Ascending aorta (tissue), 2 donors: ENCODE data around the gene ELFN1. TPM values are rescaled to one million over a fixed set of nuclear protein-coding genes. Genes with fewer than 3 reads are reported as not detected.

Experiments
- DNase-seq, 2 donors: peaks; one replicate each; pipeline ENCODE4 v3.0.0-alpha.2; 2019; ENCODE audit warnings: low spot score in 2 of 2
- H3K27ac ChIP-seq, 2 donors: fragments of 200-600 bp; sonication (generic); one replicate each; pipeline ENCODE4 v1.5.1; 2016 to 2017; ENCODE audit warnings: mild to moderate bottlenecking in 1 of 2
- H3K27me3 ChIP-seq: fragments of 200-600 bp; sonication (generic); one replicate; pipeline ENCODE4 v1.5.1; 2017
- H3K36me3 ChIP-seq, 2 donors: fragments of 200-600 bp; sonication (generic); one replicate each; pipeline ENCODE4 v1.5.1; 2016
- H3K4me1 ChIP-seq, 2 donors: fragments of 200-600 bp; sonication (generic); one replicate each; pipeline ENCODE4 v1.5.1; 2016 to 2017; ENCODE audit warnings: mild to moderate bottlenecking in 1 of 2
- H3K4me3 ChIP-seq, 2 donors: fragments of 200-600 bp; sonication (generic); one replicate each; pipeline ENCODE4 v1.5.1; 2016 to 2017; ENCODE audit warnings: mild to moderate bottlenecking in 1 of 2
- H3K9me3 ChIP-seq, 2 donors: fragments of 200-600 bp; sonication (generic); one replicate each; pipeline ENCODE4 v1.5.1; 2016
- CTCF ChIP-seq, 3 experiments: fragments of 200-600 bp in 2 of 3; fragments of 450-650 bp in 1 of 3; sonication (generic) in 2 of 3; IDR thresholded peaks; one replicate each; pipeline ENCODE4 v1.5.1; 2016 to 2019; ENCODE audit warnings: antibody characterized with exemption in 3 of 3, mild to moderate bottlenecking in 1 of 3, moderate library complexity in 1 of 3
- intact Hi-C: fragments of 100-400 bp; cut with DNase I; formaldehyde crosslinking; loops from one replicate; pipeline ENCODE4 v1.15.1; 2023
- total RNA-seq: library from RNA; depleted of rRNA; stranded (reverse); fragments of >200 nt; gene quantifications from one replicate; pipeline ENCODE4 v1.1.0, GENCODE V29; 2016

ELFN1 gene
- total RNA-seq, 1 donor from 2014 or later = 7.3 TPM

GRCh38 chr7:1624999-1625927, 44.8 kb upstream of the ELFN1 start:
- no peaks in the 10 kb centered on the region for H3K27me3 ChIP-seq
- intact Hi-C loops = no loop called here
- no peak for TF ChIP-seq CTCF (IDR thresholded peaks at IDR 0.05)
- peaks cover 0 to 5% of the 10 kb centered on the region in 2 donors for H3K9me3 ChIP-seq
- no peaks in the 10 kb centered on the region for H3K4me1 ChIP-seq
- H3K4me3 ChIP-seq = no peak overlapping the region
- no peaks in the 10 kb centered on the region for H3K36me3 ChIP-seq
- no peak overlapping the region for H3K27ac ChIP-seq
- DNase-seq = no peak

GRCh38 chr7:1626769-1627168, 43.3 kb upstream of the ELFN1 start:
- no peak for TF ChIP-seq CTCF (IDR thresholded peaks at IDR 0.05)
- Histone ChIP-seq H3K27me3 (no peaks in the 10 kb centered on the region), H3K4me1 (no peaks in the 10 kb centered on the region), H3K9me3 (peaks cover 0 to 5% of the 10 kb centered on the region in 2 donors), H3K36me3 (no peaks in the 10 kb centered on the region), H3K27ac (no peak overlapping the region), H3K4me3 (no peak overlapping the region)
- intact Hi-C loops = no loop called here
- no peak for DNase-seq

- Histone ChIP-seq H3K9me3 (peaks cover 5 to 14% of the 10 kb centered on the region in 2 donors), H3K36me3 (no peaks in the 10 kb centered on the region), H3K4me1 (no peaks in the 10 kb centered on the region), H3K27me3 (no peaks in the 10 kb centered on the region), H3K4me3 (no peak overlapping the region), H3K27ac (no peak overlapping the region)
- intact Hi-C loops = no loop called here
- no peak for DNase-seq
- no peak for TF ChIP-seq CTCF (IDR thresholded peaks at IDR 0.05)
Observed at GRCh38 chr7:1630700-1631336, 39.3 kb upstream of the ELFN1 start.

- Histone ChIP-seq H3K27me3 (no peaks in the 10 kb centered on the region), H3K9me3 (peaks cover 5 to 15% of the 10 kb centered on the region in 2 donors), H3K27ac (no peak overlapping the region), H3K4me3 (no peak overlapping the region), H3K4me1 (no peaks in the 10 kb centered on the region), H3K36me3 (no peaks in the 10 kb centered on the region)
- DNase-seq = no peak
- no peak for TF ChIP-seq CTCF (IDR thresholded peaks at IDR 0.05)
- intact Hi-C loops = no loop called here
Observed at GRCh38 chr7:1631678-1632077, 38.4 kb upstream of the ELFN1 start.

- intact Hi-C loops = no loop called here
- Histone ChIP-seq H3K27ac (no peak overlapping the region), H3K4me3 (no peak overlapping the region), H3K27me3 (no peaks in the 10 kb centered on the region), H3K4me1 (no peaks in the 10 kb centered on the region), H3K36me3 (no peaks in the 10 kb centered on the region), H3K9me3 (peaks cover 8 to 24% of the 10 kb centered on the region in 2 donors)
- DNase-seq = no peak
- TF ChIP-seq CTCF (IDR thresholded peaks at IDR 0.05) = no peak
Observed at GRCh38 chr7:1632506-1632905, 37.6 kb upstream of the ELFN1 start.
